DMS53 treated with DMSO at 0.1 percent for 48 hours (cell line): ENCODE data around the gene ZNF107.

ENCODE experiments used
- DNase-seq: peaks from one replicate; lab custom pipeline; 2025; ENCODE audit not compliant: unreplicated experiment; lab: John Stamatoyannopoulos, UW

Gene ZNF107

GRCh38 chr7:64665980-64666662, at the start of gene ZNF107:
Gene ZNF107, plus strand, starts transcription at chr7:64666133. Its CDS starts 150 bp downstream, at chr7:64666283.
- peak; percentile 97 for DNase-seq

- peak; percentile 74 for DNase-seq
Observed at GRCh38 chr7:64618785-64619456, 47.0 kb upstream of the ZNF107 start.

- no peak for DNase-seq
Observed at GRCh38 chr7:64619705-64620104, 46.2 kb upstream of the ZNF107 start.

GRCh38 chr7:64621656-64622055, 44.3 kb upstream of the ZNF107 start:
- no peak for DNase-seq

GRCh38 chr7:64625114-64626082, 40.5 kb upstream of the ZNF107 start:
- peak; percentile 45 for DNase-seq

GRCh38 chr7:64626083-64626469, 39.9 kb upstream of the ZNF107 start:
- no peak for DNase-seq

- no peak for DNase-seq
Observed at GRCh38 chr7:64626557-64626956, 39.4 kb upstream of the ZNF107 start.

GRCh38 chr7:64628192-64628591, 37.7 kb upstream of the ZNF107 start:
- no peak for DNase-seq

- DNase-seq, result no peak
Observed at GRCh38 chr7:64628721-64629120, 37.2 kb upstream of the ZNF107 start.

- DNase-seq, result peak; percentile 56
Observed at GRCh38 chr7:64630496-64630895, 35.4 kb upstream of the ZNF107 start.

GRCh38 chr7:64632029-64632428, 33.9 kb upstream of the ZNF107 start:
- DNase-seq, result no peak

- DNase-seq, result no peak
Observed at GRCh38 chr7:64633401-64633800, 32.5 kb upstream of the ZNF107 start.

- no peak for DNase-seq
Observed at GRCh38 chr7:64634406-64635062, 31.4 kb upstream of the ZNF107 start.

GRCh38 chr7:64636386-64636785, 29.5 kb upstream of the ZNF107 start:
- peak; percentile 15 for DNase-seq

GRCh38 chr7:64637521-64638445, 28.1 kb upstream of the ZNF107 start:
- no peak for DNase-seq

- DNase-seq, result no peak
Observed at GRCh38 chr7:64638822-64639221, 27.1 kb upstream of the ZNF107 start.

GRCh38 chr7:64639267-64640001, 26.5 kb upstream of the ZNF107 start:
- DNase-seq, result no peak

- DNase-seq, result no peak
Observed at GRCh38 chr7:64640504-64640903, 25.4 kb upstream of the ZNF107 start.

- DNase-seq, result no peak
Observed at GRCh38 chr7:64642046-64642445, 23.9 kb upstream of the ZNF107 start.
